NCI-H446 (cell line): ENCODE data around the gene AURKA.
A peak's percentile ranks its signal among the peaks of the same experiment; 100 is the strongest.

ENCODE experiments used
- DNase-seq, 2 experiments: peaks; one replicate each; lab custom pipeline; 2025; lab: John Stamatoyannopoulos, UW

The AURKA gene

DNA sequence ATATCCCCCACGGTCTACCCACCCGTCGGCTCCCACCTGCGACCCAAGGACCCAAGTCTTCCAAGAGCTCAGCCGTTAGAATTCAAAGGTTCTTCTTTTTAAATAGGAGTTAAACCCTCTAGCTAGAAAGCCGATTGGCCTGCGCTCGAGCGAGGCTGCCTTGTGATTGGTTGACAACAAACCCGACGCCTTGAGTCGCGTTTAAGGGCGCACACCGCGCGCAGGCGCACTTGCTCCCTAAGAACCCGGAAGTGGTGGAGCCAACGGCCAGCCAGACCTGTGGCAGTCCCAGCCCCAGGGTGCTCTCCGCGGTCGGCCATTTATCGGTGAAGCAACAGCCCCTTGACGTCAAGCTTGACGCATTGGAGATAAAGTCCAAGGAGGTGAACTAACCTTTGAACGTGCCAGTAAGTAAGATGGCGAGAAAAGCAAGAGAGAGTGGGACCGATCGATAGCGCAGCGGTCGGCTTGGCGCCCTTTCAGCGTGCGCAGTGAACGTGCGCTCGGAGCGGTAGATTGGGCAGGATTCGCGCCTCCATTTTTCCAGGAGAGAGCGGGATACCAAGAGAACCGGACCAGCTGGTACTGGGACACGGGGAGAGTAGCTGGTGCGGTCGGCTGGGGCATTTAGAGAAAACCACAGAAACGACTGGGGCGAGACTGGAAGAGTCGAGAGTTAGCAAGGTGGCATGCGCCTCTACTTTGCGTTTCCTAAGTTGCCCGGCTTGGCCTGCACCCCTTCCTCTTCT, at the start of gene AURKA, which contains the start of gene CSTF1:
Gene AURKA, minus strand, starts transcription at position 84 of the 749 bp plus-strand sequence. CDS start 4,018 bp downstream, outside the sequence.
Gene CSTF1, plus strand, starts transcription at position 514 of the 749 bp plus-strand sequence. CDS start 2,908 bp downstream, outside the sequence.
- peak; percentile 97 to 100 for DNase-seq

- DNase-seq, result no peak
Measured at GRCh38 chr20:56440346-56441007, 48.5 kb upstream of the AURKA start.

GRCh38 chr20:56439771-56440291, 47.8 kb upstream of the AURKA start:
- no peak for DNase-seq

- no peak for DNase-seq
Measured at GRCh38 chr20:56438284-56438683, 46.3 kb upstream of the AURKA start.

GRCh38 chr20:56437196-56437960, 45.4 kb upstream of the AURKA start:
- DNase-seq, result no peak

DNA sequence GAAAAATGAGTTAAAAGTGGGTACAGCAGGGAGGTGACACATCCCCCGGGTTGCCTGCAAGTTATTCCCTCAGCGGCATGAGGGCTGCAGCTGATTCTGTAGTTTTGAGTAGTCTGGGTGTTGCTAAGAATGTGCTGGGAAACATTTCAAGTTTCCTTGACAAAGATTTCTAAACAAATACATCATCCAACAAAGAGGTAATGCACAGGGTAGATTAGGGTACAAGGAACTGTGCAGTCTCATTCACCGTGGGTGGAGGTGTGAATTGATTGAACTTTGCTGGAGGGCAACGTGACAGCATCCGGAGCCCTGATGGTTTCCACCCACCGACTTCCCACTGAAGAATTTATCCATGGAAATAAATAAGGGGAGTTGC, 41.9 kb upstream of the AURKA start:
- DNase-seq, result no peak

DNA sequence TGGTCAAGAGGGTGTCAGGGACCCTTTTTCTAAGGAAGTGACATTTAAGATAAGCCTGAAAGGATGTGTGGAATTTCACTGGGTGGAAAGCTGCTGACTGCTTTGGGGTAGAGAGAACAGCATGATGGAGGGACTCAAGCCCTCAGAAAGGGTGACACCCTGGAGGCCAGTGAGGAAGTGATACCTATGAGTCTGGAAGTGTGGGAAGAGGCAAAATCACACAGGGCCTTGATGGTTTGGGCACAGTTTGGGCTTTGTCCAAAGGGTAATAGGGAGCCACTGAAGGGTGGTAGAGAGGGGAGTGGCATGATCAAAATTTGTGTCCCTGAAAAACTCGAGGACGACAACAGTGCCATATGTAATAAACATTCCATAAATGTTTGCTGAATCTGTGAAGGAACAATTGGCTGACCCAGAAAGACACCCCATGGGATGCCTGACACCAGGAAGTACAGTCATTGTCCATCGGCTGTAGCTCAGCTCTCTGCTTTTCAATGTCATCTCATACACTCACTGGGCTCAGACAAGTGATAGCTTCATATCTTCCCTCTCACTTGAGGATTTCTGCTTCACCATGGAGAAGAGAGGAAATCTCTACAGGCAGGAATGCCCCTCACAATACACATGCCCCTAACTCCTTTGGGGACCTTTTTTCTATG, 41.3 kb upstream of the AURKA start:
- DNase-seq, result no peak

DNA sequence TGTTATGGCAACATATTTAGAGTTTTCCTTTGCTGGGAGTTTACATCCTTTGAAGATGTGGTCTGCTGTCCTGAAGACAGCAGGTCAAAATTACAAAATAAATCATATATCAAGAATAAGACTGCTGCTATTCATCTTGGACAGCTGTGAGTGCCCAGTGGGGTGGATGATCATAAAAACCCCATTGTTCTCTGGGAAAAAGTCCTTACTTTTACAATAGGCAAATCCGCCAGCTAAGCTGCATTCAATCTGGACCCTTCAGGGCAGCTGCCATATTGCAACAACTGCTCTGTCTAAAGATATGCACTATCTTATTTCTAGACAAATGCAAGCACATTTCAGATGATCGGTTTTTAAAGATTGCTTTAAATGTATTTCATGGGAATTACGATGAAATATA, 39.5 kb upstream of the AURKA start:
- no peak for DNase-seq

DNA sequence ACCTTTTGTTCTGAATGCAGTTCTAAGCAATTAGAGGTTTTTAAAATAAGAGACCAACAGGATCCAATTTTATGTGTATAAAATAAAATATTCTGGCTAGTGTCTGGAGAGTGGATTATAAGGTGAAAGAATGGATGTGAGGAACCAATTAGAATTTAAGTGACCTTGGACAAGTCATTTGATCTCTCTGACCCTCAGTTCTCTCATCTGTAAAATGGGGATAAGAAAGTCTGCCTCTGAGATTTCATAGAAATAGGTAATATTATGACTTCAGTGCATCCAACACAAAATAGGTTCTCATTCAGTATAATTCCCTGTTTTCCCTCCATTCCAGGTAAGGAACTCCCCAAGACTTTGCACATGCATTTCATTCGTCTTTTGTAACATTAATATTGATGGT, 38.9 kb upstream of the AURKA start:
- no peak for DNase-seq

DNA sequence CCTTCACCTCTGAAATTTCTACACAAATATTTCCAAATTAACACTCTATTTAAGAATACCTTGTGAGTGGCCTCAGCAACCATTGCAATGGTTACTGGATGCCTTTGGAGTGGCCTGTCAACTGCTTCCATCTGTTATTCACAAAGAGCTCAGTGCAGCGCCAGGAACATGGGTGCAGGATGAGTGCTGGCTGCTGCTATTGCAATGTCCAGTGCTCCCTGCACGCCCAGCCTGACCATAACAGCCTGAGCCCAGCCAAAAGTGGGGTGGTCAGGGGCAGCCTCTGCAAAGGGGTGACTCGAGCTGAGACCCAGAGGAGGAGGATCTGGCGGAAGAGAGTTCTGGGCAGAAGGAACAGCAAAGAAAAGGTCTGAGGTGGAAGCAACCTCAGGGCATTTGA, 38.4 kb upstream of the AURKA start:
- DNase-seq, result no peak

- DNase-seq, result no peak
Measured at GRCh38 chr20:56429941-56430340, 37.9 kb upstream of the AURKA start.

DNA sequence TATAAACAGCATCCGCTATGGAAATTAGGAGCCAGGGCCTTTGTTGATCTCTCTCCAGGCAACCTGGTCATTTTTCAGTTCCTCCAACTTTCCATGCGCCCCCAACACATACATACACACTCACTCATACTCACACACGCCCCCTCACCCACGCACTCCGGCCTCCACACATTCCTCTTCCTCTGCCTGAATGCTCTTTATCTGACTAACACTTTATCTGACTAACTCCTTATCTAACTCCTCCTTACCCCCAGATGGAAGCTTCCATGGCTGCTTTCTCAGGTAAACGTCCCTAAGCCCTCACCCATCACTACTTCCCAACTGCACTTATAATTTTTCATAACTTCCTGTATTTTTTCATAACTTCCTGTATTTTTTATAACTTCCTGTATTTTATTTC, 37.5 kb upstream of the AURKA start:
- no peak for DNase-seq

DNA sequence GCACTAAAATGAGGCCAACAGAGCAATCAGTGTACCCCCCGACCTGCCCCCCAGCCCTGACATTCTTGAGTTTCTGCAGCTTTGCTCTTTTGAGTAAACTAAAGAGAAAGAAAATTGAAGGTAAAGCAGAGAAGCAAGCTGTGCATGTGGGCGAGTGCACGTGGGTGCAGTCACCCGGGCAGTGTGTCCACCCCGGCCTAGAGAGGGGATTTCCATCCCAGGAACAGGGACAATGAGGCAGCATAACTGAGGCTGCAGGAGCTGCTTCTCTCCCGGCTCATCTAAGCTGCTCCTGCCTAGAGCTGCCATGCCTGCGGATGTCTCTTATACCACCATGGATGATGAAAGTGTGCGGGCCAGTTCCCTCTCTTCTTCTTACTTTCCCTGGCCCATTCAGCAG, 36.9 kb upstream of the AURKA start:
- no peak for DNase-seq

DNA sequence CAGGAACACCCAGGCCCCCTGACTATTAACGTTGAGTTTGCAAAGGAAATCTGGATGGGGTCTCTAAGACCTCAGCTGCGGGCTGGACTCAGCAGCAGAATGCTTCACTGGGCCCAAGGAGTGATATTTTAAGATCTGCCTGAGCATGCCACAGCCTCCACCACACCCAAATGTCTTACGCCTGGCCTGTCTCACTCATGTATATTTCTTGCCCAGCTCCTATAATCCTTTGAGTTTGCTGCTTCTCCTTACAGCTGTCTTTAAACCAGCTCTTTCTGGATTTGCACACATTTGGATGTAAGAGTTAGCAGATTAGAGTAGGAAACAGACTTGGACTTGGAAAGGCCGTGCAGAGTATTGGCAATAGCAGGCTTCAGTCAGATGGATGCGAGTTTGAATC, 36.4 kb upstream of the AURKA start:
- DNase-seq, result no peak

GRCh38 chr20:56427797-56428196, 35.8 kb upstream of the AURKA start:
- no peak for DNase-seq

DNA sequence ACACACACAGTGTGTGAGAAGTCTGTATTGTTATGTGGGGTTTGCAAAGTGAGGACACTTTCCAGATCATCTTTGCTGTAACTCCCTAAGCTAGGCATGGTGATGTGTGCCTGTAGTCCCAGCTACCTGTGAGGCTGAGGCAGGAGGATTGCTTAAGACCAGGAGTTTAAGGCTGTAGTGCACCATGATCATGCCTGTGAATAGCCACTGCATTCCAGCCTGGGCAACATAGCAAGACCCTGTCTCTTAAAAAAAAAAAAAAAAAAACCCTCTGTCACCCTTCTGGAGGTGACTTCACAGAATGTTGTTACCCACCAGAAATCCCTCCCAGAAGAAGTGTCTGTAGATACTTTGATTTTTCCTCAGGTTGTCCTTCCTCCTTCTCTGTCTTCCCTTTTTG, 34.9 kb upstream of the AURKA start:
- no peak for DNase-seq

DNA sequence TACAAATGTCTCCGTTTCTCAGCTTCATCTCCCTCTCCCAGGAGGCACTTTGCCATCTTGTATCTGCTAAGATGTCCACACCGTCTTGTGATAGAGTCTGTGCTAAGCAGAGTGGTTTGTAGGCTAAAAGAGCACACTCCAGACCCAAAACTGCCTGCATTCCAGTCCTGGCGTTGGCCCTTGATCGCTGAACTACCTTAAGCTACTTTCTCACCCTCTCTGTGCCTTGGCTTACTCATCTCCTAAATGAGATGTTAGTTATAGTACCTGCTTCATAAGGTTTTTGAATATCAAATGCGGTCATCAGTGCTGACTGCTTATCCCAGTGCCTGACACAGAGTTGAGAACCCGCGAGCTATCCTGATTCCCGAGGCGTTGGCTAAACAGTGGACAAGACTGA, 34.0 kb upstream of the AURKA start:
- DNase-seq, result no peak

GRCh38 chr20:56424931-56425330, 32.9 kb upstream of the AURKA start:
- DNase-seq, result no peak

- no peak for DNase-seq
Measured at GRCh38 chr20:56423886-56424285, 31.9 kb upstream of the AURKA start.

DNA sequence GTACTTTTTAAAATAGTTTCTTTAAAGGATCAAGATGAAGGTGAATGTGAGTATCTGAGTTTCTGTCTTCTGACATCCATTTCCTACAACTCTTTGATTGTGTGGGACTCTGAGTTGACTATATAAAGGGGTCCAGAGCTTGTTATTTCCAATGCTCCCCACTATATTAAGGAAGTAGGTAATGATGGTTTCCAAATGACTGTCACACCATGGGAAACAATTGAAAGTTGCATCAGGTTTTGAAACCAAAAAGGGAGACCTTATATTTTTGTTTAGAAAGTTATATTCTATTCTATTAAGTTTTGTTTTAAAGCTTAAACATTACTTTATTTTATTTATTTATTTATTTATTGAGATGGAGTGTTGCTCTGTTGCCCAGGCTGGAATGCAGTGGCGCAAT, 31.2 kb upstream of the AURKA start:
- DNase-seq, result no peak

DNA sequence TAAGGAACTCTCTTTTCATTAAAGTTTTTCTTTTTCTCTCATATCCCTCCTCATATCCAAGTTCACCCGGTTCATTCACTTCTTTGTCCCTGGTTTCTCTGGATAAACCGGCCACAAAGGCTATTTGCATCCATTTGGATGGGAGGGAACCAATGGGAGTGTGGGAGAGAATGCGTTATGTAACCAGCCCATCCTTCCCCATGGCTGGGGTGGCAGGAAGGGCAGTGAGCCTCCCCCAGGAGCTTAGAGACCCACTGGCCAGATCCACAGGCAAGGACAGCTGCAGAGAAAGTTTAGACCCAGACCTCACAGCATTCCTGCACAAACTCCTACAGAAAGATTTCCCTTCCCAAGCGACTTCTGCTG, 30.8 kb upstream of the AURKA start:
- DNase-seq, result no peak
